Thymus (tissue), 11 donors: ENCODE data around the gene STAP2. TPM values are rescaled to one million over a fixed set of nuclear protein-coding genes. Genes with fewer than 3 reads are reported as not detected.
A peak's percentile ranks its signal among the peaks of the same experiment; 100 is the strongest.

Source experiments
- DNase-seq, 9 donors: peaks; one replicate each; pipeline ENCODE4 v3.0.0-alpha.2; 2013; ENCODE audit warnings: low spot score in 9 of 9, low read depth in 6 of 9, missing footprints in 1 of 9
- H3K27ac ChIP-seq, 2 donors: one replicate each; pipeline ENCODE4 v1.5.1; 2013; ENCODE audit warnings: control low read depth in 1 of 2, low read depth in 1 of 2, low read length in 1 of 2, mild to moderate bottlenecking in 1 of 2, moderate library complexity in 1 of 2
- H3K27me3 ChIP-seq, 2 donors: one replicate each; pipeline ENCODE4 v1.5.1; 2013; ENCODE audit warnings: low read length in 1 of 2; ENCODE audit not compliant: control insufficient read depth in 2 of 2, insufficient read depth in 1 of 2
- H3K36me3 ChIP-seq, 2 donors: one replicate each; pipeline ENCODE4 v1.5.1; 2013; ENCODE audit warnings: low read length in 1 of 2, mild to moderate bottlenecking in 1 of 2, moderate library complexity in 1 of 2; ENCODE audit not compliant: control insufficient read depth in 2 of 2, insufficient read depth in 2 of 2
- H3K4me1 ChIP-seq, 2 donors: one replicate each; pipeline ENCODE4 v1.5.1; 2013; ENCODE audit warnings: low read length in 2 of 2; ENCODE audit not compliant: control insufficient read depth in 2 of 2, insufficient read depth in 2 of 2
- H3K4me3 ChIP-seq, 2 donors: one replicate each; pipeline ENCODE4 v1.5.1; 2013; ENCODE audit warnings: low read length in 2 of 2, control low read depth in 1 of 2, mild to moderate bottlenecking in 1 of 2
- H3K9me3 ChIP-seq, 2 donors: one replicate each; pipeline ENCODE4 v1.5.1; 2013; ENCODE audit warnings: low read length in 1 of 2, mild to moderate bottlenecking in 1 of 2; ENCODE audit not compliant: control insufficient read depth in 2 of 2, insufficient read depth in 1 of 2
- WGBS: extraction: QIAGEN DNeasy Blood & Tissue Kit; methylation state at CpG from one replicate; pipeline ENCODE4 v1.1.7; 2013; 5-methylcytosine and 5-hydroxymethylcytosine counted together
- polyA plus RNA-seq: library from polyadenylated mRNA; stranded (reverse); fragments of 200-250 nt; gene quantifications from one replicate; pipeline ENCODE4 v1.2.3, GENCODE V29; 2013
- total RNA-seq: library from RNA; stranded (reverse); fragments of 120-200 nt; gene quantifications from one replicate; pipeline ENCODE4 v1.2.4, GENCODE V29; 2013
- donor health status: healthy.

Gene STAP2
- total and polyA plus RNA-seq, 2 donors: 20.8 to 21.3 TPM

- H3K27ac ChIP-seq: no peak overlapping the region
- H3K9me3 ChIP-seq: no peaks in the 10 kb centered on the region
- H3K27me3 ChIP-seq: no peaks in the 10 kb centered on the region
- 98% methylated on average over 12 of the region's 12 CpGs for WGBS
- peaks cover 75 to 81% of the 10 kb centered on the region in 2 donors for H3K36me3 ChIP-seq
- DNase-seq: no peak
- no peak overlapping the region for H3K4me3 ChIP-seq
- no peaks in the 10 kb centered on the region for H3K4me1 ChIP-seq
Observed at GRCh38 chr19:4360641-4361151, 22.1 kb upstream of the STAP2 start.

DNA sequence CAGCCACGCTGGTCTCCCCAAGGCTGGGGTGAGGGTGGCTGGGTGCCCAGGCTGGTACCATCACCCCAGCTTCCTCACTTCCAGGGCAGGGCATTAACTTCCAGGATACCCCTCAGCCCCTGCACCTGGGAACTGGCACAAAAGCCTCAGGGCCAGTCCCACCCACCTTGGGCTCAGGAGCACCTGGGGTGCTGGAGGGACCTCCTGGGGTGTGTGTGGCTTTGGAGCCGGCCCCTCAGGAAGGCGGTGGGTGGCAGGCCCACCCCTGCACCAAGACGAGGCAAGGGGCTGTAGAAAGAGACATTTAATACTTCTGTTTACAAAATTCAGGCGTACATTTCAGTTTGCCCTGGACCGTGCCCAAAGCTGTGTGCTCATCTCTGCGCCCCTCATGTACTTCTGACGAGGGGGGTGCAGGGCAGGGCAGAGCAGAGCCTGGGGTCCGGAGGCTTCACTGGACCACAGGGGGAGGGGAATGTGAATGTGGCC lies 21.5 kb upstream of the STAP2 start:
- Histone ChIP-seq H3K4me1 (no peaks in the 10 kb centered on the region), H3K9me3 (no peaks in the 10 kb centered on the region), H3K4me3 (no peak overlapping the region), H3K27me3 (no peaks in the 10 kb centered on the region), H3K36me3 (peaks cover 69 to 75% of the 10 kb centered on the region in 2 donors), H3K27ac (no peak overlapping the region)
- 95% methylated on average over 9 of the region's 9 CpGs for WGBS
- DNase-seq: no peak

- H3K4me1 ChIP-seq: no peaks in the 10 kb centered on the region
- WGBS: 96% methylated on average over 13 of the region's 13 CpGs
- H3K9me3 ChIP-seq: no peaks in the 10 kb centered on the region
- no peak overlapping the region for H3K27ac ChIP-seq
- no peak for DNase-seq
- H3K36me3 ChIP-seq: peaks cover 64 to 71% of the 10 kb centered on the region in 2 donors
- no peaks in the 10 kb centered on the region for H3K27me3 ChIP-seq
- H3K4me3 ChIP-seq: no peak overlapping the region
Observed at GRCh38 chr19:4359627-4360000, 21.0 kb upstream of the STAP2 start.

DNA sequence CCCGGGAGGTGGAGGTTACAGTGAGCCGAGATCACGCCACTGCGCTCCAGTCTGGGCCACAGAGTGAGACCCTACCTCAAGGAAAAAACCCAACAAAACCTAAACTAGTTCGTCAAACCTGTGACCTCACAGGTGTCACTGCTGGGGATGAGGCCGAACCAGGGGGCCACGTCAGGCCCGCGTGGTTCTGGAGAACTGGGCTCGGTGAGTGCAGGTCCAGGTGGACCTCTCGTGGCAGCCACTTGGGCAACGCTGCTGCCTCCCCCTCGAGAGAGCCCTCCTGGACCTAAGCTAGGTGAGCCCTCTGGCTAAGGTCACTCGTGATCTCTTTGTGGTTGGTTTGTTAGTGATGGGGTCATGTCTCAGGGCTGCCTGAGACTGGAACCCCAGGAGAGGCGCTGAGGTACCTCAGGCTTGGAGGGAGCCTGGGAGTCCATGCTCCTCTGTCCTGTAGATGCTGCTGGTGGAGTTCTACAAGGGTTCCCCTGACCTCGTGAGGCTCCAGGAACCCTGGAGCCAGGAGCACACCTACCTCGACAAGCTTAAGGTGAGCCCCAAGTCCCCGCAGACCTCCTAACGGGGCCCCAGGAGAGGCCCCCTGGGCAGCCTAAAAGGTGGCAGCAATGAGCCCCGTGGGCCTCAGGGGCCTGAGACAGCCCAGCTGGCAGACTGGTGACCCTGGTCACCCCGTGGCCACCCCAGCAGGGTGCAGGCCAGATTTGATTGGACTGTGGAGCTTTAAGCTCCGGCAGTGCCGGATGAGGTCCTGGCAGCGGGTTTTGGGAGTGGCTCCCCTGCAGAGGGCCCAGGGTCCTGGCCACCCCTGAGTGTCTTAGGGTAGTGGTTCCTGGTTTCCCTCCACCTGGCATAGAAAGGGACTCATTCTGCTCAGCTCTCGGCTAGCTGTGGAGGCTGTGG lies 20.3 kb upstream of the STAP2 start:
- no peaks in the 10 kb centered on the region for H3K27me3 ChIP-seq
- no peaks in the 10 kb centered on the region for H3K9me3 ChIP-seq
- no peak for DNase-seq
- peaks cover 60 to 71% of the 10 kb centered on the region in 2 donors for H3K36me3 ChIP-seq
- H3K27ac ChIP-seq: no peak overlapping the region
- 98% methylated on average over 25 of the region's 25 CpGs for WGBS
- no peaks in the 10 kb centered on the region for H3K4me1 ChIP-seq
- H3K4me3 ChIP-seq: no peak overlapping the region

DNA sequence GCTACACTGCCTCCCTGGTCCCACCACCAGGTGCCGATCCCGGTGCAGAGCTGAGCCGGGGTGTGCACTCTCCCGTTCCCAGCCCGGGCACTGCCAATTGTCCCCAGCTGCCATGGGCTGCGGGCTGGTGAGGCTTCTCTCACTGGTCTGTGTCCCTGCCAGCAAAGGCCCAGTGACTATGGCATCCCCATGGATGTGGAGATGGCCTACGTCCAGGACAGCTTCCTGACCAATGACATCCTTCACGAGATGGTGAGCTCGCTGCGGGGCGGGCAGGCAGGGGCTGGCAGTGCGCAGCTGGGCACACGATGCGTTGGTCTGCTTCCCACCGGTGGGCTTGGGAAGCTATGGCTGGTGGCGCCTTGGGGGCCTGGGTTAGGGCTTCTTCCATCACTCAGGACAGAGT lies 19.3 kb upstream of the STAP2 start:
- no peak overlapping the region for H3K4me3 ChIP-seq
- WGBS: 98% methylated on average over 16 of the region's 16 CpGs
- no peaks in the 10 kb centered on the region for H3K4me1 ChIP-seq
- peaks cover 51 to 65% of the 10 kb centered on the region in 2 donors for H3K36me3 ChIP-seq
- H3K27me3 ChIP-seq: no peaks in the 10 kb centered on the region
- no peaks in the 10 kb centered on the region for H3K9me3 ChIP-seq
- DNase-seq: no peak
- no peak overlapping the region for H3K27ac ChIP-seq

- Histone ChIP-seq H3K27ac (no peak overlapping the region), H3K4me3 (no peak overlapping the region), H3K27me3 (no peaks in the 10 kb centered on the region), H3K36me3 (peaks cover 44 to 58% of the 10 kb centered on the region in 2 donors), H3K9me3 (no peaks in the 10 kb centered on the region), H3K4me1 (no peaks in the 10 kb centered on the region)
- no peak for DNase-seq
- WGBS: 95% methylated on average over 23 of the region's 23 CpGs
Observed at GRCh38 chr19:4357095-4357797, 18.6 kb upstream of the STAP2 start.

- Histone ChIP-seq H3K9me3 (no peaks in the 10 kb centered on the region), H3K36me3 (peaks cover 24 to 38% of the 10 kb centered on the region in 2 donors), H3K4me1 (no peaks in the 10 kb centered on the region), H3K27ac (no peak overlapping the region), H3K4me3 (no peak overlapping the region), H3K27me3 (no peaks in the 10 kb centered on the region)
- DNase-seq: no peak
- WGBS: 96% methylated on average over 17 of the region's 17 CpGs
Observed at GRCh38 chr19:4354897-4355296, 16.3 kb upstream of the STAP2 start.

- Histone ChIP-seq H3K4me3 (no peak overlapping the region), H3K9me3 (no peaks in the 10 kb centered on the region), H3K36me3 (peaks cover 21 to 33% of the 10 kb centered on the region in 2 donors), H3K4me1 (no peaks in the 10 kb centered on the region), H3K27ac (no peak overlapping the region), H3K27me3 (no peaks in the 10 kb centered on the region)
- DNase-seq: no peak
- 96% methylated on average over 12 of the region's 12 CpGs for WGBS
Observed at GRCh38 chr19:4354282-4354681, 15.7 kb upstream of the STAP2 start.

DNA sequence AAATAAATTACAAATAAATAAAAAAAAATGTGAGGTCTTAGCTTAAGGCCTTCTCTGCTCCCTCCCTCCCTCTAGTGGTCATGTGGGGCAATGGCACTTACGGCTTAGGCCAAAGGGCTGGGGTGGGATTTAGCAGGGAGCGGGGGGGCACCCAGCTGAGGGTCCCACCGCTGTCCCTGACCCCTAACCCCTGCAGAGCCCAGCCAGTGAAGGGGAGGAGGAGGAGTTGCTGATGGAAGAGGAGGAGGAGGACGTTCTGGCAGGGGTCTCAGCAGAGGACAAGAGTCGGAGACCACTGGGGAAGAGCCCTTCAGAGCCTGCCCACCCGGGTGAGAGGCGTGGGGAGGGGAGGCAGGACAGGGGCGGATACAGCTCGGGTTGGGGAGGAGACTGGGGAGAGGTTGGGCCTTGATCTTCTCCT lies 14.1 kb upstream of the STAP2 start:
- no peaks in the 10 kb centered on the region for H3K27me3 ChIP-seq
- no peaks in the 10 kb centered on the region for H3K9me3 ChIP-seq
- 67% methylated on average over 9 of the region's 9 CpGs for WGBS
- no peaks in the 10 kb centered on the region for H3K4me1 ChIP-seq
- DNase-seq: peak in 6 of 9 donors; percentile 39 to 70 (median 54)
- H3K36me3 ChIP-seq: peaks cover 11 to 22% of the 10 kb centered on the region in 2 donors
- H3K4me3 ChIP-seq: no peak overlapping the region
- H3K27ac ChIP-seq: no peak overlapping the region
